HG03095 (cell line): ENCODE results near the gene ITGA4.

Source experiments
- ATAC-seq: cut with Tn5 transposase; IDR thresholded peaks from one replicate; pipeline ENCODE4 v1.9.1; 2021; ENCODE audit warnings: moderate library complexity; ENCODE audit not compliant: unreplicated experiment

ITGA4 gene

GRCh38 chr2:181499231-181499630, 42.0 kb downstream of the ITGA4 start:
- ATAC-seq: no peak

GRCh38 chr2:181500201-181500600, 43.0 kb downstream of the ITGA4 start:
- no peak for ATAC-seq

DNA sequence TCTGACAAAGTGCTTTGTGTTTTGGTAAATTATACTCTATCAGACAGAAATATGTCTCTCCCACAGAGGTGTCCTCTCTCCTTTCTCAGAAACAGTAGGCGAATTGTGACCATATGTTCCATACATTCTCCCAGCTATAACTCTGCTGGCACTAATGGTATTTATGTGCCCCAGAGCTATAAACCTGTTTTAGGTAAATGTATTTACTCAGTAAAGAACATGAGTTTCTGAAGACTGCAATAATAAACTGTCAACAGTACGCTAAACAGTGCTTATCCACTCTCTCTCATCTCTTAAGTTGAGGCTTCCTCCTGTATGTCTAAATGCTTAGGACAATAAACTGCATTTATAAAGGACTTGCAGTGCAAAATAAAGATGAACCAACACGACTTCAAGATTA, 58.5 kb downstream of the ITGA4 start:
- ATAC-seq: no peak

DNA sequence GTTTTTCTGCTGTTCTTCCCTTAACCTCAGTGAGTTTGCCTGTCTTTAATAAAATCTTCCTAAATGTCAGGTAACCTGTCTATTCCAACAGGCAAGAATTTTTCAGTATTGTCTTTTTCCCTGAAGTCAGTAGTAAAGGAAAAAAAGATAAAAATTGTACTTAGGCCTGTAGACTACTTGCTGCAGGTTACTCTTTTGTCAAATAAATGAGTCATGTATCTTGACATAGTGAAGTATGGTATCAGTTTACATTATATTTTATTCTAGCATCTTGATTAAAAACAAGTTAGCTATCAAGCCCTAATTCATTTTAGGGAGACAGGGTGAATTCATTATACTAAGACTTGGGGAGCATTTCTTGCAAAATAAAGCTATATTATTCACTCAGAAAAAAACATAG, 59.8 kb downstream of the ITGA4 start:
- ATAC-seq: no peak

GRCh38 chr2:181517685-181518301, 60.6 kb downstream of the ITGA4 start:
- ATAC-seq: no peak

GRCh38 chr2:181520253-181520652, 63.1 kb downstream of the ITGA4 start:
- no peak for ATAC-seq

DNA sequence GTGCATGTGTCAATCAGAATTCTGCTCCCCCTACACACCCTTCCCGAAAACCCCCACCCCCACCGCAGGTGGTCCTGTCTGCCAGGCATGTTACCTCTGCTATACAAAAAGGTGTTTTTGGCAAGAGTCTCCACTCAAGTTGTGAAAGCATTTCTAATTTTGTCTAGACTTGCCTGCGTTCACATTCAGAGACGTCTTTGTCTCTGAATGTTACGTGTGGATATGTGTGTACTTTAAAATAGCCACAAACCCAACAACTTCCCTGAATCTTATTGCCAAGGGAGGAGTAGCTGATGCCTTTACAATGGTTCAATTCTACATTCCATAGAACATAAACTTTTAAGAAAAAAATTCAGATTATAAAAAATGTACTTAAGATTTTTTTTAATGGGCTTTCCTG, 66.6 kb downstream of the ITGA4 start:
- no peak for ATAC-seq

- no peak for ATAC-seq
These were observed 68.8 kb downstream of the ITGA4 start for GRCh38 chr2:181526014-181526413.

DNA sequence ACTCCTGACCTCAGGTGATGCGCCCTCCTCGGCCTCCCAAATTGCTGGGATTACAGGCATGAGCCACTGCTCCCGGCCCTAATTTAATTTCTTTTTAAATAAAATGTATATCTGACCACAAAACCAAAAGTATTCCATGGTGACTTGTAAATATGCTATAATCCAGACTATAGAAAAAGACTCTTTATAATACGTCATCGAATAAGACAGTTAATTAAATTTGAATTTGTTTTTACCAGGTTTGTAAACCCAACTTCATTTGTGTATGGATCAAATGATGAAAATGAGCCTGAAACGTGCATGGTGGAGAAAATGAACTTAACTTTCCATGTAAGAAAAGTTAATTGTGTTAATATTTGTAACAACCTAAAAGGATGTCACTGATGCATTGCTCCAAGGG, 69.9 kb downstream of the ITGA4 start:
- no peak for ATAC-seq

GRCh38 chr2:181528441-181528840, 71.3 kb downstream of the ITGA4 start:
- no peak for ATAC-seq

DNA sequence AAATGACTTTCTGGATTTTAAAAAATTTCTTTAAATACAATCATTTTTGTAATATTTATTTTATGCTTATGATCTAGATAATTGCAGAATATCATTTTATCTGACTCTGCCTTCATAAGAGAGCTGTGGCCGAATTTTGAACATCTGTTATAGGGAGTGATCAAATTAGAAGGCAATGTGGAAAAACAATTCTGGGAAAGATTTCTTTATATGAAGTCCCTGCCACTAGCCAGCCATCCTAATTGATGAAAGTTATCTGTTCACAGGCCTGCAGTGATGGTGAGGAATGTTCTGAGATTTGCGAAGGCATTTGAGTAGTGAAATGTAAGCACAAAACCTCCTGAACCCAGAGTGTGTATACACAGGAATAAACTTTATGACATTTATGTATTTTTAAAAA, 79.5 kb downstream of the ITGA4 start:
- no peak for ATAC-seq

DNA sequence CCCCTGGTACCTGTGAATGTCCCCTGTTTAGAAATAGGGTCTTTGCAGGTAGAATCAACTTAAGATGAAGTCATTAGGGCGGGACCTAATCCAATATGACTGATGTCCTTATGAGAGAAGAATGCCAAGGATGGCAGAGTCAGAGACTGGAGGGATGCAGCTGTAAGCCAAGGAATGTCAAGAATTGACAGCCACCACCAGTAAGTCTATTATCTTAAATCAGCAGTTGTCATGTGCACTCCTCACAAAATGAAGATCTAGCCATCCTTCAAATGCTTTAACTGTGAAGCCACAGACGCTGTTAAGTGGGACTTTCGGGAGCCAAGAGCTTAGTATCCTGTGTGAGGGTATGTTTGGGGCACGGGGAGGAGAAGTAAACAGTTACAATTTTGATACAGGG, 83.2 kb downstream of the ITGA4 start:
- ATAC-seq: no peak

- no peak for ATAC-seq
These were observed 85.0 kb downstream of the ITGA4 start for GRCh38 chr2:181542170-181542569.

DNA sequence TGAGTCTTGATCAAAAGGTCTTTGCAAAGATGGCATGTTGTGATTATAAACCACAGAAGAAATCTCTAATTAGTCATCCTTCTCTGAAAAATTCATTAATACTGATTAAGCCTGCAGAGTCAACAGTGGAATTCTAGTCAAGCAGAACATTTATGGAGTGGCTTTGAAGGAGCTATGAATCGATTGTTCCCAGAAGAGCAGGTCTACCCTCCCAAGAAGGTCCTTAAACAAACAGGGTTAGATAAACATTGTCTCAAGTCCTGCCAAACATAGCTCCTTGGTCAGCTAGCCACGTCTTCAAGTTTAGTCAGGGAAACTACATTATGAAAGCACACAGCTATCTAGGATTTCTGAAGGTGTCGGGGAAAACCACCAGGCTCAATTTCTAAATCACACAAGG, 88.9 kb downstream of the ITGA4 start:
- no peak for ATAC-seq

- no peak for ATAC-seq
These were observed 95.6 kb downstream of the ITGA4 start for GRCh38 chr2:181552808-181553207.

GRCh38 chr2:181553244-181553643, 96.1 kb downstream of the ITGA4 start:
- no peak for ATAC-seq

- ATAC-seq: no peak
These were observed 97.1 kb downstream of the ITGA4 start for GRCh38 chr2:181554061-181554830.

DNA sequence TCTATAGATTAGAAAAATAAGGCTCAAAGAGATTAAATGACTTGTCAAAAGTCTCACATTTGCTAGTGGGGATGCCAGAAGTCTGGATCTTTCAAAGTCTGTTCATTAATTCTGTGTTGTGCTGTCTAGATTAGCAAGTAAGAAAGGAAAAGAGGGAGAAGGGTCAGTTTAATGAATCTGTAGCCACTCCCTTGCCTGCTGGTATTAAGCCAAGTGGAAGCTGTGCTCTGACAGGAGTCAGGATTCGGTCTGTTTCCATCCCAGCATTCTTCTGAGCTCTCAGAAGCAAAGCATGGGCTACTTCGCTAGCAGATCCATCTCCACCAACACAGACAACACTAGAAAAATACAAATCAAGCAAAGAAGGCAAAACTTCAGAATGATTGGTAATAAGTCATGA, 101.2 kb downstream of the ITGA4 start:
- no peak for ATAC-seq

GRCh38 chr2:181563101-181563692, 106.0 kb downstream of the ITGA4 start:
- ATAC-seq: no peak

GRCh38 chr2:181566334-181567032, 109.3 kb downstream of the ITGA4 start:
- no peak for ATAC-seq

- ATAC-seq: no peak
These were observed 112.9 kb downstream of the ITGA4 start for GRCh38 chr2:181570059-181570458.
